Endodermal cell (in vitro differentiated cells): ENCODE measurements around the gene APCDD1. TPM values are rescaled to one million over a fixed set of nuclear protein-coding genes. Genes with fewer than 3 reads are reported as not detected.
"Not testable (repeated sequence)": the region's sequence is repeated elsewhere in the genome, so short reads cannot be mapped to it uniquely, and the experiment has no call there.

ENCODE experiments used
- DNase-seq: peaks from one replicate; pipeline ENCODE4 v3.0.0-alpha.2; 2017
- H3K27ac ChIP-seq: 2 replicates; pipeline ENCODE4 v1.5.1; 2013; ENCODE audit warnings: mild to moderate bottlenecking, low read depth, low read length, moderate library complexity
- H3K27me3 ChIP-seq: 2 replicates; pipeline ENCODE4 v1.6.1; 2013; ENCODE audit warnings: mild to moderate bottlenecking, low read length, moderate library complexity; ENCODE audit not compliant: insufficient read depth, control insufficient read depth, poor library complexity, severe bottlenecking
- H3K36me3 ChIP-seq: 2 replicates; pipeline ENCODE4 v1.7.0; 2013; ENCODE audit warnings: mild to moderate bottlenecking, low read length, moderate library complexity; ENCODE audit not compliant: control insufficient read depth, insufficient read depth
- H3K4me1 ChIP-seq: one replicate; pipeline ENCODE4 v1.7.0; 2013; ENCODE audit warnings: low read length; ENCODE audit not compliant: control insufficient read depth, insufficient read depth
- H3K4me3 ChIP-seq: 2 replicates; pipeline ENCODE4 v1.5.1; 2013; ENCODE audit warnings: mild to moderate bottlenecking, low read length, moderate library complexity
- H3K9ac ChIP-seq: 2 replicates; pipeline ENCODE4 v1.6.1; 2013; ENCODE audit warnings: mild to moderate bottlenecking, low read length, moderate library complexity; ENCODE audit not compliant: poor library complexity, severe bottlenecking; ENCODE audit errors: extremely low read depth
- H3K9me3 ChIP-seq: 2 replicates; pipeline ENCODE4 v1.6.1; 2013; ENCODE audit warnings: mild to moderate bottlenecking, low read length, moderate library complexity; ENCODE audit not compliant: control insufficient read depth
- H3K27ac Mint-ChIP-seq: 2 replicates; pipeline ENCODE4 v1.8.0; 2020; ENCODE audit warnings: mixed read lengths
- H3K27me3 Mint-ChIP-seq: 2 replicates; pipeline ENCODE4 v1.8.0; 2021; ENCODE audit warnings: mild to moderate bottlenecking, mixed read lengths; ENCODE audit not compliant: insufficient read depth
- H3K36me3 Mint-ChIP-seq: 2 replicates; pipeline ENCODE4 v1.8.0; 2020; ENCODE audit warnings: low read depth, mixed read lengths
- H3K4me1 Mint-ChIP-seq: 2 replicates; pipeline ENCODE4 v1.8.0; 2020; ENCODE audit warnings: mixed read lengths
- H3K4me3 Mint-ChIP-seq: 2 replicates; pipeline ENCODE4 v1.8.0; 2020; ENCODE audit warnings: mild to moderate bottlenecking, moderate library complexity, mixed read lengths
- H3K9me3 Mint-ChIP-seq: 2 replicates; pipeline ENCODE4 v1.8.0; 2020; ENCODE audit warnings: mild to moderate bottlenecking, mixed read lengths
- WGBS, 2 experiments: methylation state at CpG; one replicate each; pipeline versions ENCODE4 v1.1.5 to v1.1.7; 2013; ENCODE audit warnings: missing lambda C conversion rate in 2 of 2, mixed read lengths in 1 of 2; ENCODE audit not compliant: insufficient coverage in 1 of 2, insufficient read length in 1 of 2; 5-methylcytosine and 5-hydroxymethylcytosine counted together
- total RNA-seq, 2 donors: library from RNA; stranded (reverse); fragmentation: NEBNext Ultra II Directional in 1 of 2; extraction: Animal tissue kit (Norgen Biotek cat#: 25700) in 1 of 2; gene quantifications; 2 replicates in 1 of 2; 3 replicates in 1 of 2; pipeline ENCODE4 v1.2.1, GENCODE V29; 2021
- TF ChIP-seq, protein P1 (sequence below): fragments of 200-600 bp; sonication (generic); conservative IDR thresholded peaks from 2 replicates; pipeline ENCODE4 v1.5.0; 2021; ENCODE audit warnings: antibody characterized with exemption, mild to moderate bottlenecking

Gene APCDD1
- total RNA-seq, 2 donors from 2014 or later, result 6.5 to 9.0 TPM

DNA sequence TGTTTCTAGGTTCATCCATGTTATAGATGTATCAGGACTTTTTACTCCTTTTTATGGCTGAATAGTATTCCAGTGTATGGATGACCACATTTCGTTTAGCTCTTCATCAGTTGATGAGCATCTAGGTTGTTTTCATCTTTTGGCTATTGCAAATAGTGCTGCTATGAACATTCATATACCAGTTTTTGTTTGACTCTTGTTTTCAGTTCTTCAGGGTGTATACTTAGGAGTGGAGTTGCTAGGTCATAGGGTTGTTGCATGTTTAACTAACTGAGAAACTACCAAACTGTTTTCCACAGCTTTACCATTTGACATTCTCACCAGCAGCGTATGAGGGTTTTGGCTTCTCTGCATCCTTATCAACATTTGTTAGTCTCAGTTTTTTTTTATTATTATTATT is 45.6 kb downstream of the APCDD1 start:
- Mint-ChIP-seq H3K9me3 (peaks cover 7% of the 10 kb centered on the region), H3K36me3 (no peaks in the 10 kb centered on the region), H3K27ac (no peak overlapping the region), H3K4me3 (no peak overlapping the region), H3K27me3 (peaks cover 6% of the 10 kb centered on the region), H3K4me1 (no peaks in the 10 kb centered on the region)
- no peaks in the 10 kb centered on the region for H3K36me3 ChIP-seq
- TF ChIP-seq, protein P1, sequence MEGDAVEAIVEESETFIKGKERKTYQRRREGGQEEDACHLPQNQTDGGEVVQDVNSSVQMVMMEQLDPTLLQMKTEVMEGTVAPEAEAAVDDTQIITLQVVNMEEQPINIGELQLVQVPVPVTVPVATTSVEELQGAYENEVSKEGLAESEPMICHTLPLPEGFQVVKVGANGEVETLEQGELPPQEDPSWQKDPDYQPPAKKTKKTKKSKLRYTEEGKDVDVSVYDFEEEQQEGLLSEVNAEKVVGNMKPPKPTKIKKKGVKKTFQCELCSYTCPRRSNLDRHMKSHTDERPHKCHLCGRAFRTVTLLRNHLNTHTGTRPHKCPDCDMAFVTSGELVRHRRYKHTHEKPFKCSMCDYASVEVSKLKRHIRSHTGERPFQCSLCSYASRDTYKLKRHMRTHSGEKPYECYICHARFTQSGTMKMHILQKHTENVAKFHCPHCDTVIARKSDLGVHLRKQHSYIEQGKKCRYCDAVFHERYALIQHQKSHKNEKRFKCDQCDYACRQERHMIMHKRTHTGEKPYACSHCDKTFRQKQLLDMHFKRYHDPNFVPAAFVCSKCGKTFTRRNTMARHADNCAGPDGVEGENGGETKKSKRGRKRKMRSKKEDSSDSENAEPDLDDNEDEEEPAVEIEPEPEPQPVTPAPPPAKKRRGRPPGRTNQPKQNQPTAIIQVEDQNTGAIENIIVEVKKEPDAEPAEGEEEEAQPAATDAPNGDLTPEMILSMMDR, result no peak
- H3K27ac ChIP-seq, result no peak overlapping the region
- no peak overlapping the region for H3K9ac ChIP-seq
- 89 to 100% methylated on average over 1 of the region's 2 CpGs for WGBS, 2 experiments
- H3K4me3 ChIP-seq, result no peak overlapping the region
- H3K9me3 ChIP-seq, result peaks cover 19% of the 10 kb centered on the region
- H3K4me1 ChIP-seq, result no peaks in the 10 kb centered on the region
- DNase-seq, result no peak
- H3K27me3 ChIP-seq, result no peaks in the 10 kb centered on the region

DNA sequence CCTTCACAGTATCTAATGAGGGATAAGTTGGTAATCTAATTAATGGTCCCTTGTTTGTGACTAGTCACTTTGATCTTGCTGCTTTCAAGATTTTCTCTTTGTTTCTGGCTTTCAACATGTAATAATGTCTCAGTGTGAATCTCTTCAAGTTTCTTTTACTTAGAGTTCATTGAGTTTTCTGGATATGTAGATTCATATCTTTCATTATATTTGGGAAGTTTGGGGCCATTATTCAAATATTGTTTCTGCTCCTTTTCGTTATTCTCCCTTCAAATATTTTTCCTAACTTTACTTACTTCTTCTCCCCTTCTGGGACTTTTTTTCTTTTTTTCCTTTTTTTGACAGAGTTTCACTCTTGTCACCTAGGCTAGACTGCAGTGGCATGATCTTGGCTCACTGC is 50.3 kb downstream of the APCDD1 start:
- H3K36me3 Mint-ChIP-seq, result peaks cover 3% of the 10 kb centered on the region
- H3K4me1 Mint-ChIP-seq, result no peaks in the 10 kb centered on the region
- no peak overlapping the region for H3K9ac ChIP-seq
- WGBS, 2 experiments, result 83 to 100% methylated on average over 1 of the region's 1 CpG
- no peak overlapping the region for H3K27ac ChIP-seq
- no peaks in the 10 kb centered on the region for H3K36me3 ChIP-seq
- H3K27me3 Mint-ChIP-seq, result peaks cover 6% of the 10 kb centered on the region
- peaks cover 46% of the 10 kb centered on the region for H3K9me3 ChIP-seq
- no peak overlapping the region for H3K27ac Mint-ChIP-seq
- no peak overlapping the region for H3K4me3 Mint-ChIP-seq
- no peak for DNase-seq
- H3K27me3 ChIP-seq, result no peaks in the 10 kb centered on the region
- TF ChIP-seq, protein P1, result no peak
- H3K9me3 Mint-ChIP-seq, result peaks cover 42% of the 10 kb centered on the region
- H3K4me3 ChIP-seq, result peak overlapping the region; percentile 47
- H3K4me1 ChIP-seq, result no peaks in the 10 kb centered on the region

DNA sequence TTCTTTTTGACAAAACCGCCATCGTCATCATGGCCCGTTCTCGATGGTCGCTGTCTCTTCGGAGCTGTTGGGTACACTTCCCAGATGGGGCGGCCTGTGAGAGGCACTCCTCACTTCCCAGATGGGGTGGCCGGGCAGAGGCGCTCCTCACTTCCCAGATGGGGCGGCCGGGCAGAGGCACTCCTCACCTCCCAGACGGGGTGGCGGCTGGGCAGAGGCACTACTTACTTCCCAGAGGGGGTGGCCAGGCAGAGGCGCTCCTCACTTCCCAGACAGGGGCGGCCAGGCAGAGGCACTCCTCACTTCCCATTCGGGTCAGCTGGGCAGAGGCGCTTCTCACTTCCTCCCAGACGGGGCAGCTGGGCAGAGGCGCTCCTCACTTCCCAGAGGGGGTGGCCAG is 51.5 kb downstream of the APCDD1 start:
- H3K9me3 ChIP-seq, result peaks cover 41% of the 10 kb centered on the region
- H3K27ac Mint-ChIP-seq, H3K9ac ChIP-seq, H3K4me1 Mint-ChIP-seq, H3K4me3 Mint-ChIP-seq, DNase-seq, H3K4me3 ChIP-seq, H3K27me3 ChIP-seq, H3K4me1 ChIP-seq, H3K27me3 Mint-ChIP-seq, H3K36me3 Mint-ChIP-seq, H3K36me3 ChIP-seq, H3K27ac ChIP-seq: not testable (repeated sequence)
- 88% methylated on average over 19 of the region's 19 CpGs; no CpG with 5 or more reads in 1 of the 2 experiments for WGBS, 2 experiments
- peaks cover 44% of the 10 kb centered on the region for H3K9me3 Mint-ChIP-seq

DNA sequence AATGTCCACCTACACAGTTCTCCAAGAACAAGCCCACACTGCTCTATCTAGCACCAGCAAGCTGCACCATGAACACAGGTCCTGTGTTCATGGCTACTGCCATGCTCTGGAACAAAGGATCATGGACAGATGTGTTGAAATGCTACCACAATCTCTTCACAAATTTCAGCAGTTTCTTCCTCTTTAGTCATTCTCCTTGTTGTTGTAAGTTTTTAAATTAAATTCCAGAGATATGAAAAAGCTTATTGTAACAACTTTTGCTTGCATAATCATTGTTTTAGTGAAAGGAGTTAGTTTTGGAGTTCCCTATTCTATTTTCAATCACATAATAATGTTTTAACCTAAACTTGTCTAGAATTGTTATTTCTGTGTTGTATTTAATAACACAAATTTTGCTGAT is 54.2 kb downstream of the APCDD1 start:
- H3K27ac Mint-ChIP-seq, result no peak overlapping the region
- H3K4me1 Mint-ChIP-seq, result no peaks in the 10 kb centered on the region
- H3K36me3 Mint-ChIP-seq, result peaks cover 3% of the 10 kb centered on the region
- no peak for DNase-seq
- H3K27ac ChIP-seq, result no peak overlapping the region
- no peaks in the 10 kb centered on the region for H3K4me1 ChIP-seq
- no peak overlapping the region for H3K9ac ChIP-seq
- peaks cover 44% of the 10 kb centered on the region for H3K9me3 Mint-ChIP-seq
- H3K27me3 ChIP-seq, result no peaks in the 10 kb centered on the region
- H3K9me3 ChIP-seq, result peaks cover 41% of the 10 kb centered on the region
- no peak overlapping the region for H3K4me3 ChIP-seq
- no peaks in the 10 kb centered on the region for H3K36me3 ChIP-seq
- no peak overlapping the region for H3K4me3 Mint-ChIP-seq
- TF ChIP-seq, protein P1, result no peak
- peaks cover 3% of the 10 kb centered on the region for H3K27me3 Mint-ChIP-seq
